Right lobe of liver (tissue), 6 donors: ENCODE results near the gene CABP2. TPM values are rescaled to one million over a fixed set of nuclear protein-coding genes. Genes with fewer than 3 reads are reported as not detected.
"Not testable (repeated sequence)": the region's sequence is repeated elsewhere in the genome, so short reads cannot be mapped to it uniquely, and the experiment has no call there.

Experiments
- ATAC-seq, 4 donors: fragments of 200-7000 bp; cut with Tn5 transposase; one replicate each; pipeline ENCODE4 v1.9.1; 2020; ENCODE audit warnings: mild to moderate bottlenecking in 4 of 4, moderate library complexity in 4 of 4
- DNase-seq, 3 donors: peaks; one replicate each; pipeline ENCODE4 v3.0.0-alpha.2; 2020
- H3K27ac ChIP-seq, 3 donors: fragments of 200-600 bp; one replicate each; pipeline ENCODE4 v1.8.0; 2022
- H3K27me3 ChIP-seq, 2 donors: fragments of 200-600 bp; one replicate each; pipeline ENCODE4 v1.8.0; 2022
- H3K36me3 ChIP-seq, 4 donors: fragments of 200-600 bp; sonication (generic) in 1 of 4; one replicate each; pipeline versions ENCODE4 v1.5.1 to v1.8.0; 2017 to 2022; ENCODE audit warnings: control low read depth in 1 of 4
- H3K4me1 ChIP-seq, 4 donors: fragments of 200-600 bp; sonication (generic) in 1 of 4; one replicate each; pipeline versions ENCODE4 v1.5.1 to v1.8.0; 2017 to 2022; ENCODE audit warnings: control low read depth in 1 of 4
- H3K4me3 ChIP-seq, 3 donors: fragments of 200-600 bp; one replicate each; pipeline ENCODE4 v1.8.0; 2022
- H3K9me3 ChIP-seq, 4 donors: fragments of 200-600 bp; sonication (generic) in 1 of 4; one replicate each; pipeline versions ENCODE4 v1.5.1 to v1.8.0; 2017 to 2022; ENCODE audit warnings: control low read depth in 1 of 4
- CTCF ChIP-seq, 4 donors: fragments of 200-600 bp in 3 of 4; fragments of 450-650 bp in 1 of 4; IDR thresholded peaks; one replicate each; pipeline versions ENCODE4 v1.5.1 to v1.8.0; 2016 to 2022; ENCODE audit warnings: antibody characterized with exemption in 4 of 4, mild to moderate bottlenecking in 2 of 4
- POLR2A ChIP-seq: fragments of 450-650 bp; IDR thresholded peaks from one replicate; pipeline ENCODE4 v1.6.1; 2017; ENCODE audit warnings: antibody characterized with exemption, mild to moderate bottlenecking
- WGBS: methylation state at CpG from one replicate; pipeline ENCODE4 v1.1.6; 2018; ENCODE audit warnings: low coverage, low lambda C conversion rate; ENCODE audit not compliant: insufficient coverage; ENCODE audit errors: missing lambda C conversion rate; 5-methylcytosine and 5-hydroxymethylcytosine counted together
- intact Hi-C, 2 donors: fragments of 100-400 bp; cut with DNase I; formaldehyde crosslinking; loops; one replicate each; pipeline versions ENCODE4 v1.11.2 to v1.14.1; 2022
- total RNA-seq, 6 experiments: library from RNA; depleted of rRNA in 2 of 6; stranded (reverse); fragments of >200 nt in 2 of 6; fragmentation: NEBNext Ultra II Directional in 3 of 6; extraction: Animal tissue kit (Norgen Biotek cat#: 25700) in 3 of 6; gene quantifications; one replicate each; pipeline versions ENCODE4 v1.1.0 to v1.2.4, GENCODE V29; 2016 to 2023
- donor health status: DM: no; HTN: yes; CAD: no.
- donor health status: DM: no; HTN: no; CAD: no.
- donor health status: DM: no; HTN: no; CAD: no.
- donor health status: DM: no; HTN: yes; CAD: no.
- donor health status: DM: no; HTN: yes; CAD: no.

Gene CABP2
- total RNA-seq, 6 experiments from 2014 or later: not detected

- WGBS: 28% methylated on average over 13 of the region's 19 CpGs
- peak in 3 of 4 donors; percentile 27 to 56 (median 54) for ATAC-seq
- Histone ChIP-seq H3K36me3 (no peaks in the 10 kb centered on the region), H3K4me1 (peaks cover 0 to 5% (median 0%) of the 10 kb centered on the region in 4 donors), H3K27ac (no peak overlapping the region), H3K4me3 (no peak overlapping the region), H3K27me3 (no peaks in the 10 kb centered on the region), H3K9me3 (no peaks in the 10 kb centered on the region)
- no peak for TF ChIP-seq CTCF (IDR thresholded peaks at IDR 0.05)
- TF ChIP-seq POLR2A: no peak
- peak in 1 of 3 donors; percentile 46 for DNase-seq
- intact Hi-C loops: no loop called here
These were observed 35.0 kb upstream of the CABP2 start for GRCh38 chr11:67558084-67558772.

- DNase-seq (no peak), ATAC-seq (no peak)
- intact Hi-C loops: no loop called here
- Histone ChIP-seq H3K4me1 (peaks cover 0 to 3% (median 0%) of the 10 kb centered on the region in 4 donors), H3K27me3 (no peaks in the 10 kb centered on the region), H3K27ac (no peak overlapping the region), H3K9me3 (no peaks in the 10 kb centered on the region), H3K4me3 (no peak overlapping the region), H3K36me3 (no peaks in the 10 kb centered on the region)
- no CpG with 5 or more reads among the region's 3 CpGs for WGBS
- TF ChIP-seq CTCF (IDR thresholded peaks at IDR 0.05): no peak
- TF ChIP-seq POLR2A: no peak
These were observed 33.0 kb upstream of the CABP2 start for GRCh38 chr11:67556244-67556643.

GRCh38 chr11:67551697-67552096 is 28.5 kb upstream of the CABP2 start:
- H3K4me1 ChIP-seq: peaks cover 0 to 13% (median 0%) of the 10 kb centered on the region in 4 donors
- H3K9me3 ChIP-seq, ATAC-seq, intact Hi-C loops, H3K27ac ChIP-seq, H3K27me3 ChIP-seq, H3K4me3 ChIP-seq, H3K36me3 ChIP-seq, DNase-seq: not testable (repeated sequence)

- ATAC-seq: no peak
- TF ChIP-seq CTCF (IDR thresholded peaks at IDR 0.05) (no peak), POLR2A (no peak)
- H3K4me3 ChIP-seq: no peak overlapping the region
- no peaks in the 10 kb centered on the region for H3K36me3 ChIP-seq
- DNase-seq: no peak
- H3K27me3 ChIP-seq: no peaks in the 10 kb centered on the region
- no peak overlapping the region for H3K27ac ChIP-seq
- no peaks in the 10 kb centered on the region for H3K9me3 ChIP-seq
- intact Hi-C loops: no loop called here
- peaks cover 0 to 13% (median 0%) of the 10 kb centered on the region in 4 donors for H3K4me1 ChIP-seq
These were observed 27.9 kb upstream of the CABP2 start for GRCh38 chr11:67551127-67551526.

GRCh38 chr11:67548555-67549110 is 25.4 kb upstream of the CABP2 start:
- Histone ChIP-seq H3K27ac (peak overlapping the region; percentile 22 to 84 (median 31)), H3K36me3 (no peaks in the 10 kb centered on the region), H3K4me3 (no peak overlapping the region), H3K4me1 (peaks cover 0 to 26% (median 3%) of the 10 kb centered on the region in 4 donors), H3K27me3 (no peaks in the 10 kb centered on the region), H3K9me3 (no peaks in the 10 kb centered on the region)
- intact Hi-C loops: no loop called here
- 31% methylated on average over 6 of the region's 9 CpGs for WGBS
- ATAC-seq (peak; percentile 73 to 86 (median 82)), DNase-seq (peak; percentile 58 to 85 (median 85))
- no peak for TF ChIP-seq CTCF (IDR thresholded peaks at IDR 0.05)
- TF ChIP-seq POLR2A: no peak

GRCh38 chr11:67548112-67548511 is 24.9 kb upstream of the CABP2 start:
- Histone ChIP-seq H3K4me1 (peaks cover 0 to 26% (median 3%) of the 10 kb centered on the region in 4 donors), H3K27ac (peak overlapping the region in 1 of 3 donors; percentile 84)
- H3K4me3 ChIP-seq, H3K27me3 ChIP-seq, H3K9me3 ChIP-seq, intact Hi-C loops, H3K36me3 ChIP-seq: not testable (repeated sequence)
- ATAC-seq (peak in 3 of 4 donors; percentile 26 to 60 (median 35)), DNase-seq (peak in 1 of 3 donors; percentile 61)
- WGBS: 33% methylated on average over 4 of the region's 4 CpGs
